IPS DF 4.7 (cell line): ENCODE results near the gene NEB.
"Not testable (repeated sequence)": the region's sequence is repeated elsewhere in the genome, so short reads cannot be mapped to it uniquely, and the experiment has no call there.

ENCODE experiments used
- DNase-seq: peaks from one replicate; pipeline ENCODE4 v3.0.0-alpha.2; 2013; ENCODE audit warnings: low spot score; ENCODE audit errors: extremely low read depth

The NEB gene

DNA sequence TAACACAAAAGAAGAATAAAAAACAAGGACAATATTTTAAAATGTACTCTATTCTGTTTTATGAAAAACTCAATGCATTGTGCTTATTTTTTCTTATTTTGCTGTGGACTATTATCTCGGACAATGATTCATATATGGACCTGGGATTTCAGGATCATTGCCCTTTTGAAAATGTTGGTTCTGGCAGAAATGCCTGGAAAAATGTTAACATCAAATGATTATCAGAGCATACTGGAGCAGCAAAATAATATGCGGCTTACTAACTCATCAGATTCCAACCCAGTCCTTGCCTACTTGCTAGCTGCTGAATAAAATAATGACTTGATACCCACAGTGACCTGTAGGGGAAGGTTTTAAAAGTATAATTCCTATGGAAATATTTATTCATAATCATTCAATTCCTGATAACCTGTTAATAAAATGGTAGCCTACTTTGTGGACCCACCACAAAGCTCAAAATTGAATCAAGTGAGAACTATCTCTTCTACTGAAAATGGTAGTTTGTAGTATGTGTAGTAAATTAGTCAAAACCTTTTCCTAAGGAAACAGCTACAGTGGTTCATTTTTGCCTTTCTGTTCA, 117.4 kb downstream of the NEB start:
- DNase-seq = no peak

DNA sequence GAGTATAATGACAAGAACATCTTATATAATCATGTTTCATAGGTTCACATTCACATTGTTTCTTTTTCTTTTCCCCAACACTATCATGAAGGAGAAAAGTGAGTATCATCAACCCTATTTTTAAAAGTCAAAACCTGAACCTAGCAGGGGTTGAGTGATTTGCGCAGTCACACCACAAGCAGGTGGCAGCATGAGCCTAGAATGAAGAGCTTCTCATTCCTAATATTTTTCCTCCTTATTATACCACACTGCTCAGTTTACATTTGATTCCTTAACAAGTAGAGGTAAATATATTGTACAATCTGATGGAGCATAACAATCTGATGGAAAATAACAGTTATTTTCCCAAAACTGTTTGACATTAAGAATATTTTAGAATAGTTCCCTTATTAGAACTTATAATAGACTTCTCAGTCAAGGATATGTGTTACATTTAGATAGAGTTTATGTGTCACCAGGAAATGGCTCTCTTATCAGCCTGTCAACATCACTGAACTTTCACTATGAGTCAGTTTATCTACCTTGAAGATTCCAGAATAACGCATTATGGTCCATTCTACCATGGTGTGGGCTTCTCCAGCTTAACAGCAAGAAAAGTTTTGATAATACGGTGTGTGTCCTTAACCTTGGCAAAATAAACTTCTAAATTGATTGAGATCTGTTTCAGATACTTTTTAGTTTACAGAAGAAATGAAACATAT, 119.5 kb downstream of the NEB start:
- no peak for DNase-seq

DNA sequence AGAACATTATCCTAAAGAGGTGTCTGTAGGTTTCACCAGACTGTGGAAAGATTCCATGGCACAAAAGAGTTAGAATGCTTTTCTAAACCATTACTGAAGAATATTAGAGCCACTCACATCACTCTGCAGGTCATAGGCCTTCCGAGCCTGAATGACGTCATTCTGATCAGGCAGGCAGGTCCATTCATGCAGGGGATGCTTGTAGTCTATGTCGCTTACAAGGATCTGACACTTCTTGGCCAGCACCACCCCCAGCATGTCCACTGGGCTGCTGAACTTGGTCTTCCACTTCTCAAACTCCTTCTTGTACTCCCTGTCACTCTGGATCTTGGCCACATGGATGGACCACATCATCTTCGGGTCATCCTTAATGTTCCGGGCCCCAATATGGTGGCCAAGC, 120.1 kb downstream of the NEB start:
- no peak for DNase-seq

DNA sequence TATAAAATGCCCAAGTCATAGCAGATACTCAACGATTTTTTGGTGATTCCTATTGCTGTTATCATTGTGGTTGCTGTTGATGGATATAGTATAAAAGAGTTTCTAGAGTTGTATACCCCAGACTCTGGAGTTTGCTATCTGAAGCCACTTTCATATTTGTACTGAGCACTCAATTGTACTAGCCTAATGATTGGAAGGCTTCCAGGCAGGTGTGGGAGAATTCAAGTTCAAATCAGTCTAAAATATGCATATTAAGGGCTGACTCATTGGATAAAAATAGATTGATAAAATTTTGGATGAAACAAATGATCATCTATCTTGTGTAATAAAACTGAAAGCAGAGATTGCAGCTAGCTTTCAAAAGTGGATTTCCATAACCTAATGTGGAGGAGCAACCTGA, 122.9 kb downstream of the NEB start:
- DNase-seq = no peak

DNA sequence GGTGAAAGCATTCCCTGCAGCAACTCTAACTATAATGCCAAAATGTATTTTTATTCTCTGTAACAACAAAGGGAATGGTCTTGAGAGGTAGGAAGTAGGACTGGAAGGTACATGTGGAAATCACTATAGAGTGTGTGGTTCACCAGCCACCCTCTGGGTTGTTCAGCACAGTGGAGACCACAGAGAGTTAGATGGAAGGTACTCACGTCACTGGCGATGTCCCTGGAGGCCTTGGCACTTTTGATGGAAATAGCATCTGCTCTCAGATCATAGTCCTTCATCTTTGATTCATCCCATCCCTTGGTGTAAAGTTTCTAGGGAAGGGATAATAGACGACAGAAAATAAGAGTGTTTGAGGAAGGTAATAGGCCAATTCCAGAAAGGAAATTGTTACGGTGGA, 124.0 kb downstream of the NEB start:
- no peak for DNase-seq

DNA sequence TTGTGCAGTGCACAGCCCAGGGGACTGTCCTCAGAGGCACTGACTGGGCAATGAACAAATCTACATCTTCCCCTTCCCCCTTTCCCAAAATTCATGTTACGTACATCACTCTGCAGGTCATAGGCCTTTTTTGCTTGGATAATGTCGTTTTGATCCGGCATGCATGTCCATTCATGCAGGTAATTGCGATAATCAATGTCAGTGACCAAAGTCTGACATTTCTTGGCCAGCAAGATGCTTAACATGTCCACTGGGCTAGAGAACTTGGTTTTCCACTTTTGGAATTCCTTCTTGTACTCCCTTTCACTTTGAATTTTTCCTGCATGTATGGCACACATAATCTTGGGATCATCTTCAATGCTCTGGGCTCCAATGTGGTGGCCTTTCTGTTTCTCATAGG, 124.6 kb downstream of the NEB start:
- DNase-seq = no peak

DNA sequence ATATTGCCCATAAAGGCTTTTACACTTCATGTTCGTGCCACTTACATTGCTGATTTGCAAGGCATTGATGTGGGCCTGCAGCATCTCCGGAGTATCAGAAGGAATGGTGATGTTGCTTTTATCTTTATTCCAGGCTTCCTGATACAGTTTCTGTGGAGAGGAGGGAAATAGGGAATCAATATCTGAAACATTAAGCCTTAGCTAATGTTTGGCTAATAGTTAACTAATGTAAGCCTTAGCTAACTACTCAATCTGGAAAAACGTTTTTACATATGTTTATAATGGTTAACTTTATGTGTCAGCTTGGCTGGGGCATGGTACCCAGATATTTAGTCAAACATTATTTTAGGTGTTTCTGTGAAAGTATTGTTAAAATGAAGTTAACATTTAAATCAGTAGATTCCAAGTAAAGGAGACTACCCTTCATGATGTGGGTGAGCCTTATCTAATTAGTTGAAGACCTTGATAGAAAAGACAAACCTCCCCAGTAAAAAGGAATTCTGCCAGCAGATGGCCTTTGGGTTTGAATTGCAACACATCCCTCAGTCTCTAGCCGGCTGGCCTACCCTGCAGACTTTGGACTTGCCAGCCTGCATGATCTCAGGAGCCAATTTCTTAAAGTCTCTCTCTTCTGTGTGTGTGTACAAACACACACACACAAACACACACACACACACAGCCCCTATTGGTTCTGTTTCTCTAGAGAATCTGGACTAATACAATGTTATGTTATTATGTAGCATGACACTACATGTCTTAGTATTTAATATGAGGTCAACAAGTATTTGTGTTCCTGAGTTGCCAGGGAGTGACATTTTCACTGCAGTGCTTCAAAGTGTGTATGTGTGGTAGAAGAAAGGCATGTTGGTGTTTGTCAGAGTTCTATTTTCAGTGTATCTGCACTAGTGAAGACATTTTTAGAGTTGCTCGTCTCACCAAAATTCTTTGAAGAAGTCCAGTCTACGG, 126.5 kb downstream of the NEB start:
- DNase-seq = not testable (repeated sequence)

DNA sequence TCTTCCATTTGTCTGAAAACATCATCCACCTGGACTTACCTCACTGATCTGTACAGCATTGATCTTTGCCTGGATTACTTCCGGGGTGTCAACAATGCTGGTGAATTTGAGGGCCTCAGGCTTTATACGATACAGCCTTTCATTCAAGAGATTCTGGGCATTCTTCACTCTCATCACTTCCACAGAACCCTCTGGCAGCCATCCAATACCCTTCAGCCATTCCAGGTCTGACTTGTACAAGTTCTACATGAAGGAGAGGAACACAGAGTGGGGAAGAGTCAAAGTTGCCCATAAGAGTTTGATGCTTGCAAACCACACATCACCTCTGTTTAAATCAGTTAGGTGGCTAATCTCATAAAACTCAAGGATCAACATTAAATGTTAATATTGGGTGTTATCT, 130.7 kb downstream of the NEB start:
- not testable (repeated sequence) for DNase-seq

DNA sequence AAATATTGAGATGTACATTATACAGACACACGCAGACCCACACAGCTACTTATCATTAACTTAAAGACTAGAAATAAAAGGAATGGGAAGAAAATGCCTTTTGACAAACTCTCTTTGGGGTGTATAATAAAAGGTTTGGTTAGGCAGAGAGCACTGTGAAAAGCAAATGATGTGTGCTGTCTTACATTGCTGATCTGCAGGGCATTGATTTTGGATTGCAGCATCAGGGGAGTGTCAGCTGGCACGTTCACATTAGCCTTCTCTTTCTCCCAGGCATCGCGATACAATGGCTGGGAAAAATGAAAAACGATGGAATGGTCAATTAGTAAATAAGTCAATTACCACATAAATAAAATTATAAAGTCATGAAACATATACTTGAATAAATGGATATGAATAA, 131.9 kb downstream of the NEB start:
- DNase-seq = not testable (repeated sequence)

DNA sequence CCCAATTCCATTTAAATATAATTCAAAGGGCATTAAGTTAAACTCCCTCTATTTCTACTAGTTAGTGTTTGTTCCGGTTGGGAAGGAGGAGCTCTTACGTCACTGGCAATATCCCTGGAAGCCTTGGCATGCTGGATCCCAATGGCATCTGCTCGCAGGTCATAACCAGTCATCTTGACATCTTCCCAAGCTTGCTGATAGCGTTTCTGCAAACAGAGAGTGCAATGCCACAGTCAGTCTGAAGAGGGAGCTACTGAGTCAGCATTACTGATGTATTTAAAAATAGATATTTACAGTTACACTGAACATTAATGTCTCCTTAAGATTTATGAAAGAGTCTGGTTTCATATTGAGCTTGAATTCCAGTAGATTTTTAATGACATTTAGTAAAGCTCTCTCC, 132.5 kb downstream of the NEB start:
- not testable (repeated sequence) for DNase-seq

DNA sequence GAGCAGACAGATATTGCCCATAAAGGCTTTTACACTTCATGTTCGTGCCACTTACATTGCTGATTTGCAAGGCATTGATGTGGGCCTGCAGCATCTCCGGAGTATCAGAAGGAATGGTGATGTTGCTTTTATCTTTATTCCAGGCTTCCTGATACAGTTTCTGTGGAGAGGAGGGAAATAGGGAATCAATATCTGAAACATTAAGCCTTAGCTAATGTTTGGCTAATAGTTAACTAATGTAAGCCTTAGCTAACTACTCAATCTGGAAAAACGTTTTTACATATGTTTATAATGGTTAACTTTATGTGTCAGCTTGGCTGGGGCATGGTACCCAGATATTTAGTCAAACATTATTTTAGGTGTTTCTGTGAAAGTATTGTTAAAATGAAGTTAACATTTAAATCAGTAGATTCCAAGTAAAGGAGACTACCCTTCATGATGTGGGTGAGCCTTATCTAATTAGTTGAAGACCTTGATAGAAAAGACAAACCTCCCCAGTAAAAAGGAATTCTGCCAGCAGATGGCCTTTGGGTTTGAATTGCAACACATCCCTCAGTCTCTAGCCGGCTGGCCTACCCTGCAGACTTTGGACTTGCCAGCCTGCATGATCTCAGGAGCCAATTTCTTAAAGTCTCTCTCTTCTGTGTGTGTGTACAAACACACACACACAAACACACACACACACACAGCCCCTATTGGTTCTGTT, 137.2 kb downstream of the NEB start:
- DNase-seq = not testable (repeated sequence)

DNA sequence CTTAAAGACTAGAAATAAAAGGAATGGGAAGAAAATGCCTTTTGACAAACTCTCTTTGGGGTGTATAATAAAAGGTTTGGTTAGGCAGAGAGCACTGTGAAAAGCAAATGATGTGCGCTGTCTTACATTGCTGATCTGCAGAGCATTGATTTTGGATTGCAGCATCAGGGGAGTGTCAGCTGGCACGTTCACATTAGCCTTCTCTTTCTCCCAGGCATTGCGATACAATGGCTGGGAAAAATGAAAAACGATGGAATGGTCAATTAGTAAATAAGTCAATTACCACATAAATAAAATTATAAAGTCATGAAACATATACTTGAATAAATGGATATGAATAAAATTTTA, 142.4 kb downstream of the NEB start:
- not testable (repeated sequence) for DNase-seq

DNA sequence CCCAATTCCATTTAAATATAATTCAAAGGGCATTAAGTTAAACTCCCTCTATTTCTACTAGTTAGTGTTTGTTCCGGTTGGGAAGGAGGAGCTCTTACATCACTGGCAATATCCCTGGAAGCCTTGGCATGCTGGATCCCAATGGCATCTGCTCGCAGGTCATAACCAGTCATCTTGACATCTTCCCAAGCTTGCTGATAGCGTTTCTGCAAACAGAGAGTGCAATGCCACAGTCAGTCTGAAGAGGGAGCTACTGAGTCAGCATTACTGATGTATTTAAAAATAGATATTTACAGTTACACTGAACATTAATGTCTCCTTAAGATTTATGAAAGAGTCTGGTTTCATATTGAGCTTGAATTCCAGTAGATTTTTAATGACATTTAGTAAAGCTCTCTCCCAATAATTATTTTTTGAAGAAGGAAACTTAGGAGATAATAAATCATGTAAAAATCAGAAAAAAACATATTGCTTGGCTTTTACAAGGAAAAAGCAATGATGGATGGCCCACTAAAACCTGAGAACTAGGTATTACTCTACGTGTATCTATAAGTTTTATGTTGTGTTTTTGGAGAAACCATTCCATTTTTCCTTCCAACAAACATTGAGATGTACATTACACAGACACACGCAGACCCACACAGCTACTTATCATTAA, 142.9 kb downstream of the NEB start:
- not testable (repeated sequence) for DNase-seq

DNA sequence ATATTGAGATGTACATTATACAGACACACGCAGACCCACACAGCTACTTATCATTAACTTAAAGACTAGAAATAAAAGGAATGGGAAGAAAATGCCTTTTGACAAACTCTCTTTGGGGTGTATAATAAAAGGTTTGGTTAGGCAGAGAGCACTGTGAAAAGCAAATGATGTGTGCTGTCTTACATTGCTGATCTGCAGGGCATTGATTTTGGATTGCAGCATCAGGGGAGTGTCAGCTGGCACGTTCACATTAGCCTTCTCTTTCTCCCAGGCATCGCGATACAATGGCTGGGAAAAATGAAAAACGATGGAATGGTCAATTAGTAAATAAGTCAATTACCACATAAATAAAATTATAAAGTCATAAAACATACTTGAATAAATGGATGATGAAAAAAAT, 153.0 kb downstream of the NEB start:
- DNase-seq = not testable (repeated sequence)

DNA sequence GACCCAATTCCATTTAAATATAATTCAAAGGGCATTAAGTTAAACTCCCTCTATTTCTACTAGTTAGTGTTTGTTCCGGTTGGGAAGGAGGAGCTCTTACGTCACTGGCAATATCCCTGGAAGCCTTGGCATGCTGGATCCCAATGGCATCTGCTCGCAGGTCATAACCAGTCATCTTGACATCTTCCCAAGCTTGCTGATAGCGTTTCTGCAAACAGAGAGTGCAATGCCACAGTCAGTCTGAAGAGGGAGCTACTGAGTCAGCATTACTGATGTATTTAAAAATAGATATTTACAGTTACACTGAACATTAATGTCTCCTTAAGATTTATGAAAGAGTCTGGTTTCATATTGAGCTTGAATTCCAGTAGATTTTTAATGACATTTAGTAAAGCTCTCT, 153.6 kb downstream of the NEB start:
- DNase-seq = not testable (repeated sequence)

DNA sequence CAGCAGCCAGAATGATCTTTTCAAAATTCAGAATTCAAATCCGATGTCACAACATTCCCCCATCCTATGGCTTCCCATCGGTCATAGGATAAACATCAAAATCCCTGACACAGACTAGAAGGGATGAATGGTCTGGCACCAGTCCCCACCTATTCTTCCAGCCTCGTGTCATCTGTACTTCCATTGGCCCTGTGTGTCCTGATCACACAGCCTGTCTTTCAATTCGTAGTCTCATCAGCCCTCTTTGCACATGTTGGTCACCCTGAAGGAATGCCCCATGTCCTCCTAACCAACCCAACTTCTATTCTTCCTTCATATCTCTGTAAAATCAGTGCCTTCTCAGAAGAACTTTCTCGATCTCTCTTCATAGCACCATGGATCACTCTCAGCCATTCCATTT, 157.2 kb downstream of the NEB start:
- no peak for DNase-seq

DNA sequence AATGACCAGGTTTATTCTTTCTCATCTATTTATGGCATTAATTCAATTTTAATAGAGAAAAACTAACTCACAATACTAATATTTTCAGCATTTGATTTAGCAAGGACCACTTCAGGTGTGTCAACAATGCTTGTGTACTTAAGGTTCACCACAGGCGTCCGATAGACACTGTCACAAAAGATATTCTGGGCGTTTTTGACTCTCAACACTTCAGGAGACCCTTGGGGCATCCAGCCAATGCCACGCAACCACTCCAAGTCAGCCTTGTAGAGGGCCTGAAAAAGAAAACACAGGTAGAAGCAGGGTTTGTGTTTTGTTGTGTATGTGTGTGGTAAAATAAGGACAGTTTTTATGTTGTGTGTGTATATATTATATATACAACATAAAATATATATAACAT, 158.2 kb downstream of the NEB start:
- DNase-seq = no peak

DNA sequence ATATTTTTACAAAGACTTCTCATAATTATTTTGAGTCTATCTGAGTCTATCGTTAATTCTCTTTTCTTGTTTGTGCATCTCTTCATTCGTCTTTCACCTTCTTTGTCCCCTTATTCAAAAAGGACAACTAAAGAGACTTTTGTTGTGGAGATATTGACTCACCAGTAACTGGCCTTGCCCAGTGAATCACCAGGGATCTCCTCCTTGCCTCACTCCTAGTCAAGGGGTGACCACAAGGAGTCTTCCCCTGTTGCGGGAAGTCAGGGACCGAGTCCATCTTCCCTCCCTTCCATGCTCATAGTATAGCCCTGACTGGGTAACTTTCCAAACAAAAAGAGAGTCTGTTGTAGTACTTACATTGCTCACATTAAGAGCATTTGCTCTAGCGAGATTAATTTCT, 158.9 kb downstream of the NEB start:
- no peak for DNase-seq

DNA sequence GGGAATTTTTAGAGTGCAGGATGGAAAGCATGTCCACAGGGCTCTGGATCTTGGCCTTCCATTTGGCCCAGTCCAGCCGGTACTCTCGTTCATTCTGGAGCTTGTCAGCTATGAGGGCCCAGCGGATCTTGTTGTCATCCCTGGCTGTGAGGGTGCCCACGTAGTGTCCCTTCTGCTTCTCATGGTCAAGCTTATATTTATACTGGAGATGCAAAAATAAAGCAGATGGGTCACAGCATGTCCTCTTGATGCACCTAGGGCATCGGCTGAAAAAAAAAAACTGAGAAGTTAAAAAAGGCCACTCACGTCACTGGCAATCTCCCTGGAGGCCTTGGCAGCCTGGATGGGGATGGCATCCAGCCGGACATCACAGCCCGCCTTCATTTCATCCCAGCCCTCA, 164.1 kb downstream of the NEB start:
- DNase-seq = no peak

DNA sequence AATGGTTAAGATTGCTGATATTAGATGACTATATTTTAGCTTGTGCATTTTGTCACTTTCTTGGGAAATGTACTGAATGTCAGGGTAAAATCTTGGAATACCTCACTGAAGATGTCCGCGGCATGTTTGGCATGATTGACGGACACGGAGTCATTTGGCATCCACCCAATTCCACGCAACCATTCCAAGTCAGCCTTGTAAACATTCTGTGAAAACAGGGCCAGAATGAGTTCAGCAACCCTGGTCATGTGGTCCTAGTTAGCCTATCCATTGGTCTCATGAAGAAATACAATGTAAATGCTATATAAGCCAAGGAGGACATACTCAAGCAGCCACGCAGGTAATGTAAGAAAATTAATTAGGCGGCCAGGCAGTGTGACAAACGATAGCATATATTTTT, 165.1 kb downstream of the NEB start:
- no peak for DNase-seq

DNA sequence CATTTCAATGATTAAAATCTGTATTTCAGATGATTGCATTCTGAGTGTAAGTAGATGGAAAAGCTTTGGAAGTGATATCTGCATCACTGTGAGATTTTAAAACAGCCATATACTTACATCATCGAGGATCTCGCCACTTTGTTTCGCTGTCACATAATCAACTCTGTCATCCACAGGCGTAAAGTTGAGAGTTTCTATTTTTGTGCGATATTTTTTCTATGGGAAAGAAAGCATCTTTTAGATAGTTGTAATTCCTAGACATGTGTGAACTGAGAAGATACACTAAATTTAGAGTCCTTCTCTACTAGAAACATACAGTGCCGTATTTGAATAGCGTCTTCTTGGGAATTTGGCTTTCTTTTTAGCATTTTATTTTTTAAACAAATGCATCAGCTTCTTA, 165.8 kb downstream of the NEB start:
- DNase-seq = no peak
